Left ventricle myocardium inferior (tissue), 1 donor: ENCODE results near the gene RXFP4. TPM values are rescaled to one million over a fixed set of nuclear protein-coding genes. Genes with fewer than 3 reads are reported as not detected.
"Not testable (repeated sequence)": the region's sequence is repeated elsewhere in the genome, so short reads cannot be mapped to it uniquely, and the experiment has no call there.

Experiments
- DNase-seq: peaks from one replicate; pipeline ENCODE4 v3.0.0-alpha.2; 2020
- H3K27ac ChIP-seq: fragments of 200-600 bp; replicated peaks from 2 replicates; pipeline ENCODE4 v1.8.0; 2021
- H3K27me3 ChIP-seq: fragments of 200-600 bp; 2 replicates; pipeline ENCODE4 v1.8.0; 2021; ENCODE audit warnings: low read depth
- H3K36me3 ChIP-seq: fragments of 200-600 bp; 2 replicates; pipeline ENCODE4 v1.8.0; 2021
- H3K4me1 ChIP-seq: fragments of 200-600 bp; 2 replicates; pipeline ENCODE4 v1.8.0; 2021
- H3K4me3 ChIP-seq: fragments of 200-600 bp; 2 replicates; pipeline ENCODE4 v1.8.0; 2021; ENCODE audit warnings: mild to moderate bottlenecking, moderate library complexity
- H3K9me3 ChIP-seq: fragments of 200-600 bp; replicated peaks from 2 replicates; pipeline ENCODE4 v1.8.0; 2021
- intact Hi-C: fragments of 100-400 bp; cut with micrococcal nuclease; formaldehyde crosslinking; loops from one replicate; pipeline ENCODE4 v1.11.0; 2022
- total RNA-seq: library from RNA; stranded (reverse); fragmentation: NEBNext Ultra II Directional; extraction: Animal tissue kit (Norgen Biotek cat#: 25700); gene quantifications from one replicate; pipeline ENCODE4 v1.2.1, GENCODE V29; 2021
- TF ChIP-seq, protein P1 (sequence below): fragments of 200-600 bp; IDR thresholded peaks from 2 replicates; pipeline ENCODE4 v1.8.0; 2021; ENCODE audit warnings: antibody characterized with exemption, mild to moderate bottlenecking, borderline replicate concordance
- donor health status: DM: no; HTN: yes; CAD: no; lungs with severe emphysema.

Gene RXFP4
- total RNA-seq, 1 donor from 2014 or later = not detected

GRCh38 chr1:155981266-155982088 lies 40.0 kb downstream of the RXFP4 start:
- TF ChIP-seq, protein P1, sequence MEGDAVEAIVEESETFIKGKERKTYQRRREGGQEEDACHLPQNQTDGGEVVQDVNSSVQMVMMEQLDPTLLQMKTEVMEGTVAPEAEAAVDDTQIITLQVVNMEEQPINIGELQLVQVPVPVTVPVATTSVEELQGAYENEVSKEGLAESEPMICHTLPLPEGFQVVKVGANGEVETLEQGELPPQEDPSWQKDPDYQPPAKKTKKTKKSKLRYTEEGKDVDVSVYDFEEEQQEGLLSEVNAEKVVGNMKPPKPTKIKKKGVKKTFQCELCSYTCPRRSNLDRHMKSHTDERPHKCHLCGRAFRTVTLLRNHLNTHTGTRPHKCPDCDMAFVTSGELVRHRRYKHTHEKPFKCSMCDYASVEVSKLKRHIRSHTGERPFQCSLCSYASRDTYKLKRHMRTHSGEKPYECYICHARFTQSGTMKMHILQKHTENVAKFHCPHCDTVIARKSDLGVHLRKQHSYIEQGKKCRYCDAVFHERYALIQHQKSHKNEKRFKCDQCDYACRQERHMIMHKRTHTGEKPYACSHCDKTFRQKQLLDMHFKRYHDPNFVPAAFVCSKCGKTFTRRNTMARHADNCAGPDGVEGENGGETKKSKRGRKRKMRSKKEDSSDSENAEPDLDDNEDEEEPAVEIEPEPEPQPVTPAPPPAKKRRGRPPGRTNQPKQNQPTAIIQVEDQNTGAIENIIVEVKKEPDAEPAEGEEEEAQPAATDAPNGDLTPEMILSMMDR = no peak
- no peak for DNase-seq
- intact Hi-C loops = no loop called here

GRCh38 chr1:155982106-155982505 lies 40.7 kb downstream of the RXFP4 start:
- Histone ChIP-seq H3K27ac (peak overlapping the region; percentile 99), H3K4me1 (peaks cover 78% of the 10 kb centered on the region), H3K9me3 (no peaks in the 10 kb centered on the region), H3K27me3 (no peaks in the 10 kb centered on the region), H3K36me3 (no peaks in the 10 kb centered on the region), H3K4me3 (peak overlapping the region; percentile 77)
- no peak for DNase-seq
- TF ChIP-seq, protein P1 = no peak
- intact Hi-C loops = no loop called here

More at GRCh38 chr1:155981266-155982088, 40.0 kb downstream of the RXFP4 start:
- Histone ChIP-seq H3K4me1 (peaks cover 84% of the 10 kb centered on the region), H3K27ac (peak overlapping the region; percentile 99), H3K36me3 (no peaks in the 10 kb centered on the region), H3K4me3 (peak overlapping the region; percentile 77), H3K27me3 (no peaks in the 10 kb centered on the region), H3K9me3 (no peaks in the 10 kb centered on the region)

- intact Hi-C loops = no loop called here
- Histone ChIP-seq H3K4me1 (peaks cover 65% of the 10 kb centered on the region), H3K9me3 (no peaks in the 10 kb centered on the region), H3K27me3 (no peaks in the 10 kb centered on the region), H3K4me3 (peak overlapping the region; percentile 77), H3K27ac (peak overlapping the region; percentile 99), H3K36me3 (no peaks in the 10 kb centered on the region)
- peak; percentile 80 for DNase-seq
- TF ChIP-seq, protein P1 = no peak
These were observed 42.0 kb downstream of the RXFP4 start for GRCh38 chr1:155983191-155984024.

DNA sequence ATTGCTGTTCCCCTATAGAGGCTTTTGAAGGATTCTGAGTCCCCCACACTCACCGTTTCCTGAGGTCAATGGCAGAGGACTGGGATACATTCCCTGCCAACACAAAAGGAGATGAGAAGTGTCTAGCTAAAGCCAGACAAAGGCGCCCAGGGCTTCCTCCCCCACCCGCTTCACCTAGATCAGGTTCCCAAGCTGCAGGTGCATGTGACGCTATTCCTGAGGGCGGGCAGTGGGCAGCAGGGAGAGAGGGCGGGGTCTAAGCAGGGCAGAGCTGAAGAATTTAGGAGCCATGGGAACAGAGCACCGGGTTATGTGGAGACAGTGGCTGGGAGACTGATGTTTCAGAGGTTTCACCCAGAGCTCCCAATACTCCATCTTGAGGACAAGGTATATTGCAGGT lies 42.9 kb downstream of the RXFP4 start:
- intact Hi-C loops = no loop called here
- H3K4me1 ChIP-seq = peaks cover 64% of the 10 kb centered on the region
- no peak overlapping the region for H3K4me3 ChIP-seq
- DNase-seq = no peak
- no peaks in the 10 kb centered on the region for H3K36me3 ChIP-seq
- TF ChIP-seq, protein P1 = no peak
- H3K9me3 ChIP-seq = no peaks in the 10 kb centered on the region
- peak overlapping the region; percentile 99 for H3K27ac ChIP-seq
- H3K27me3 ChIP-seq = no peaks in the 10 kb centered on the region

DNA sequence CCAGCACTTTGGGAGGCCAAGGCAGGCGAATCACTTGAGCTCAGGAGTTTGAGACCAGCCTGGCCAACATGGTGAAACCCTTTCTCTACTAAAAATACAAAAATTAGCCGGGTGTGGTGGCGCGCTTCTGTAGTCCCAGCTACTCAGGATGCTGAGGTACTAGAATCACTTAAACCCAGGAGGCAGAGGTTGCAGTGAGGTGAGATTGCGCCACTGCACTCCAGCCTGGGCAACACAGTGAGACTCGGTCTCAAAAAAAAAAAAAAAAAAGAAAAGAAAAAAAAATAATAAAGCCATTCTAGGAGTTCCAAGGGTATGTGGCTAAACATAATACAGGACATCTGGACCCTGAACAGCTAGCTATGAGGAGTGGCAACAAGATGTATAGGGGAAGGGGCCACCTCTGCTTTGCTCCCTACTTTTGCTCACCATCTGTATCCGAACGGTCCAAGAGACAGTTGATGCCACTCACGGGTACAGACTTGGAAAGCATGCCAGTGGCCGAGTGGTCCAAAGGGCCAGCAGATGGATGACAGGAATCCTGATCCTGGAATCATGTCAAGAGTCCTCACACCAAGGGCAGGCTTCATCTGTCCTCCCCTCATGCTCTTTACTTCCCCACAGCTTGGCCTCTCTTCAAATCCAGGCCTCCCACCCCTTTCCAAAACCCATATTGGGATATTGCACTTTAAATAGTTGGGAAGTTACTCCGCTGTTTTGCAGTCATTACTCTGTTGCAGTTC lies 43.6 kb downstream of the RXFP4 start:
- peaks cover 61% of the 10 kb centered on the region for H3K4me1 ChIP-seq
- intact Hi-C loops = not testable (repeated sequence)
- peak overlapping the region; percentile 99 for H3K27ac ChIP-seq

More for the DNA sequence above, 43.6 kb downstream of the RXFP4 start:
- DNase-seq, H3K36me3 ChIP-seq, H3K4me3 ChIP-seq, H3K27me3 ChIP-seq, H3K9me3 ChIP-seq: not testable (repeated sequence)
